GM10266 (cell line): ENCODE data around the gene ZCCHC8.
"Not testable (repeated sequence)": the region's sequence is repeated elsewhere in the genome, so short reads cannot be mapped to it uniquely, and the experiment has no call there.

Experiments
- DNase-seq: peaks from one replicate; pipeline ENCODE4 v3.0.0; 2012; ENCODE audit errors: extremely low spot score
- CTCF ChIP-seq: IDR thresholded peaks from 2 replicates; pipeline ENCODE4 v1.5.1; 2012; ENCODE audit warnings: mild to moderate bottlenecking, low read depth; ENCODE audit not compliant: control insufficient read depth, insufficient read depth; ENCODE audit errors: missing control alignments

ZCCHC8 gene

GRCh38 chr12:122467983-122468382 lies 32.7 kb downstream of the ZCCHC8 start:
- no peak for DNase-seq
- no peak for TF ChIP-seq CTCF

GRCh38 chr12:122464317-122465042 lies 36.3 kb downstream of the ZCCHC8 start:
- not testable (repeated sequence) for DNase-seq

GRCh38 chr12:122460641-122461040 lies 40.1 kb downstream of the ZCCHC8 start:
- DNase-seq: no peak
- no peak for TF ChIP-seq CTCF

DNA sequence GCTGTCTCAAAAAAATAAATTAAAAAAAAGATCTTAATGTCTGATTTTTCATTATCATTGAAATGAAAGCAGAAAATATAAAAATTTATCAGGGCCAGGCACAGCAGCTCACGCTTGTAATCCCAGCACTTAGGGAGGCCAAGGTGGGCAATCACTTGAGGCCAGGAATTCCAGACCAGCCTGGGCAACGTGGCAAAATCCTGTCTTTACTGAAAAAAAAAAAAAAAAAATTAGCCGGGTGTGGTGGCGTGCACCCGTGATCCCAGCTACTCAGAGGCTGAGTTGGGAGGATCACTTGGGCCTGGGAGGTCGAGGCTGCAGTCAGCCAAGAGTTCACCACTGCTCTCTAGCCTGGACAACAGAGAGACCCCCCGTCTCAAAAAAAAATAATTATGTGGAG lies 40.7 kb downstream of the ZCCHC8 start:
- DNase-seq: no peak
- TF ChIP-seq CTCF: no peak

DNA sequence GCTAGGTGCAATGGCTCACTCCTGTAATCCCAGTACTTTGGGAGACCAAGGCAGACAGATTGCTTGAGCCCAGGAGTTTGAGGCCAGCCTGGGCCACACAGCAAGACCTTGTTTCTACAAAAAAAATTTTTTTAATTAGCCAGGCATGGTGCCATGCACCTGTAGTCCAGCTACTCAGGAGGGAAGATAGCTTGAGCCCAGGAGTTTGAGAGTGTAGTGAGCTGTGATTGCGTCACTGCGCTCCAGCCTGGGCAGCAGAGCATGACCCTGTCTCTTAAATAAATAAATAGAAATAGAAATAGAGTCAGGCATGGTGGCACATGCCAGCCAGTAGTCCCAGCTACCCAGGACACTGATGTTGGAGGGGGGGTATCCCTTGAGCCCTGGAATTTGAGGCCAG lies 41.5 kb downstream of the ZCCHC8 start:
- TF ChIP-seq CTCF: no peak
- DNase-seq: no peak

GRCh38 chr12:122458105-122459035 lies 42.4 kb downstream of the ZCCHC8 start:
- TF ChIP-seq CTCF: no peak
- DNase-seq: no peak

- DNase-seq: no peak
- no peak for TF ChIP-seq CTCF
Observed at GRCh38 chr12:122457627-122458026, 43.1 kb downstream of the ZCCHC8 start.

GRCh38 chr12:122454739-122455138 lies 46.0 kb downstream of the ZCCHC8 start:
- DNase-seq: no peak
- no peak for TF ChIP-seq CTCF
